Fibroblast of the aortic adventitia (primary cell): Measurements from ENCODE around the gene UGT1A10. TPM values are rescaled to one million over a fixed set of nuclear protein-coding genes. Genes with fewer than 3 reads are reported as not detected.
A peak's percentile ranks its signal among the peaks of the same experiment; 100 is the strongest.
"Not testable (repeated sequence)": the region's sequence is repeated elsewhere in the genome, so short reads cannot be mapped to it uniquely, and the experiment has no call there.

Experiments
- DNase-seq: peaks from one replicate; pipeline ENCODE4 v3.0.0-alpha.2; 2010; ENCODE audit warnings: low read depth
- H3K4me3 ChIP-seq: 2 replicates; pipeline ENCODE4 v1.5.1; 2011; ENCODE audit warnings: low read depth, mild to moderate bottlenecking, control low read depth, low read length, moderate library complexity
- total RNA-seq: library from RNA; depleted of rRNA; stranded (reverse); fragments of >200 nt; gene quantifications from 2 replicates; pipeline ENCODE4 v1.2.3, GENCODE V29; 2012; ENCODE audit warnings: low replicate concordance
- TF ChIP-seq, protein P1 (sequence below): IDR thresholded peaks from 2 replicates; pipeline ENCODE4 v1.5.1; 2011; ENCODE audit warnings: mild to moderate bottlenecking, low read length, control low read depth, inconsistent platforms; ENCODE audit not compliant: insufficient read depth

UGT1A10 gene
- total RNA-seq = 0.41 TPM in 1 of 2 replicates, not detected in the other

DNA sequence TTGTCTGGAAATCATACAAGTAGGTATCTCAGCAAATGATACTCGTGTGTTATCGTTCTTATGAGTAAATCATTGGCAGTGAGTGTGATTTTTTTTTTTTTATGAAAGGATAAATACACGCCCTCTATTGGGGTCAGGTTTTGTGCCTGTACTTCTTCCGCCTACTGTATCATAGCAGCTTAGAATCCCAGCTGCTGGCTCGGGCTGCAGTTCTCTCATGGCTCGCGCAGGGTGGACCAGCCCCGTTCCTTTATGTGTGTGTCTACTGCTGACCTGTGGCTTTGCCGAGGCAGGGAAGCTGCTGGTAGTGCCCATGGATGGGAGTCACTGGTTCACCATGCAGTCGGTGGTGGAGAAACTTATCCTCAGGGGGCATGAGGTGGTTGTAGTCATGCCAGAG is at the start of gene UGT1A10:
UGT1A10 (plus strand) TSS at position 143 of the 400 bp plus-strand sequence; CDS start at position 218, 75 bp downstream.
- DNase-seq, H3K4me3 ChIP-seq: not testable (repeated sequence)

DNA sequence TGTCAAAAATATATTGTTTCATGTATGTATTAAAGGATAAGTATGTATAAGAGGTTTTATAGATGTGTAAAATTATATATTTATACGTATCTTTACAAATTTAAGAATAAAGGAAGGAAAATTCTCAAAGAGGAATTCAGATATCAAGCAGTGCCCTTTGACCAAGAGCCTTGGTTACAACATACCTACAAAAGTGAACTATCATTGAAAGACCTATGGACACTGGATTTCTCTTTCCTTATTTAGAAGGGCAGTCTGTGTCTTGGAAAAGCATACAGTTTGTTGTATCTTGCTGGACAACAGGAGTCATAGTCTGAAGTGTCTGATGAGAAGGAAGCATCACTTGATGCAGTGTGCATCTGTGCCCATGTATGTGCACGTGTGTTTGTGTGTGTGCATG is 47.8 kb upstream of the UGT1A10 start:
- no peak for DNase-seq
- TF ChIP-seq, protein P1, sequence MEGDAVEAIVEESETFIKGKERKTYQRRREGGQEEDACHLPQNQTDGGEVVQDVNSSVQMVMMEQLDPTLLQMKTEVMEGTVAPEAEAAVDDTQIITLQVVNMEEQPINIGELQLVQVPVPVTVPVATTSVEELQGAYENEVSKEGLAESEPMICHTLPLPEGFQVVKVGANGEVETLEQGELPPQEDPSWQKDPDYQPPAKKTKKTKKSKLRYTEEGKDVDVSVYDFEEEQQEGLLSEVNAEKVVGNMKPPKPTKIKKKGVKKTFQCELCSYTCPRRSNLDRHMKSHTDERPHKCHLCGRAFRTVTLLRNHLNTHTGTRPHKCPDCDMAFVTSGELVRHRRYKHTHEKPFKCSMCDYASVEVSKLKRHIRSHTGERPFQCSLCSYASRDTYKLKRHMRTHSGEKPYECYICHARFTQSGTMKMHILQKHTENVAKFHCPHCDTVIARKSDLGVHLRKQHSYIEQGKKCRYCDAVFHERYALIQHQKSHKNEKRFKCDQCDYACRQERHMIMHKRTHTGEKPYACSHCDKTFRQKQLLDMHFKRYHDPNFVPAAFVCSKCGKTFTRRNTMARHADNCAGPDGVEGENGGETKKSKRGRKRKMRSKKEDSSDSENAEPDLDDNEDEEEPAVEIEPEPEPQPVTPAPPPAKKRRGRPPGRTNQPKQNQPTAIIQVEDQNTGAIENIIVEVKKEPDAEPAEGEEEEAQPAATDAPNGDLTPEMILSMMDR = no peak

DNA sequence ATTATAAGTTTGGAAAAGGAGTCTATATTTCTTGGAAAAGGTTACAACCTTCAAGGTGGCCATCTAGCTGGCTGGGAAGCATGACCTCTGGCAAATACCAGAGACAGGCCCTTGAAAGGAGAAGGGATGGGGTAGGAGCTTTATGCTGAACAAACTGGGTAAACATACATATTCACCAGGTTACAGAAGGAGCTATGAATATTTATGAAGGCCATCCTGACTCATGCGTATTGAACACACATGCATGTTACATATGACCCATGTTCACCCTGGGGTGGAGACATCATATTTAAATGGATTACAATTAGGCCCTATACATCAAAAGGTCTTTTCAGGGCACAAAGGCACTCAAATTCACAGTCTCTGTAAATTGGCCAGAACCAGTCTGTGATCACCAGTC is 43.5 kb upstream of the UGT1A10 start:
- not testable (repeated sequence) for DNase-seq, H3K4me3 ChIP-seq

More for the DNA sequence above, 47.8 kb upstream of the UGT1A10 start:
- H3K4me3 ChIP-seq = no peak overlapping the region

DNA sequence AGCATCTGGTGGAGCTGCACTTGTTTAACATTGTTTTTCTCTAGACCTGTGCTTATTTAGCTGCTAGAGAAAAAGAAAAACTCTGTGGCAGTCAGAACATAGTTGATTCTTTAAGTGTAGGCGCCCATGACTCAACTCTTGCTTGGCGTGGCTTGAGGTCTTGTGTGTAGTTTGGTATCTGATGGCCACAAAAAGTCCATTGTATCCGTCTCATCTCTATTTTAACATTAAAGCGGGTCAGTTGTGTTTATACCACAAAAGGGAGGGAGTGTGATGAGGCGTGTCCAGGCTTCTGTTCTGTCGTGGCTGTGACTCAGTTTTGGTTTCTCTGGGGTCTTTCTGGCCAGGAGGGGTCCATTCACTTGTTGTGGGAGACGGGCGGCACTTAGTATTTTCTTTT is 43.0 kb upstream of the UGT1A10 start:
- TF ChIP-seq, protein P1 = no peak
- H3K4me3 ChIP-seq = no peak overlapping the region
- DNase-seq = no peak

DNA sequence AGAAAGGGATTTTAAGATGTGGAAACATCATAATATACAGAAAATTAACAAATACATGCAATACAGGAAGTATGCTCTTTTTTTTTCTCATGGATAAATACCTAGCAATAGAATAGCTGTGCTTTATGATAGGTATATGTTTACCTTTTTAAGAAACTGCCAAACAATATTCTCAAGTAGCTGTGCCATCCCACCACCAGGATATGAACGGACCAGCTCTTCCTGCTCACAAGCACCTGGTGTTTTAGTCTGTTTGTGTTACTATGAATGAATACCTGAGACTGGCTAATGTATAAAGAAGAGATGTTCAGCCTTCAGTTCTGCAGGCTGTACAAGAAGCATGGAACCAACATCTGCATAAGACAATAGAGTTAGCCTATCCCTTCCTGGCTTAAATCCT is 38.7 kb upstream of the UGT1A10 start:
- DNase-seq = no peak
- H3K4me3 ChIP-seq = no peak overlapping the region
- TF ChIP-seq, protein P1 = no peak

DNA sequence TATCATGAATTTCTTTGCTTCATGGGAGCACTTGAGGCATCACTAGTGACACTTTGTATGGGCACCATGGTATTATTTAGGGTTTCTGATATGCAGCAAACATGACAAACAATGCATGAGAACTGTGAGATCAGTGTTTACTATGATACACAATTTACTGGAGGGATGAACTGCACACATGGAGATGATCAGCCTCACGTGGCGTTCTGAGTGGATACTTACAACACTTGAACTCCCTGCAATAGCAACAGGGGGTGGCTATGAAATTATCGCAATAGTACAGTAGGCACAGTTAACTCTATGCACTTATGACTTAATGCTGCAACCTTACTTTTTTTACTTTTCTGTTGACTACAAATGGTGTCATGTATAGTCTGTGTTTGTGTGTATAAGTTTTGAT is 37.3 kb upstream of the UGT1A10 start:
- TF ChIP-seq, protein P1 = no peak
- no peak overlapping the region for H3K4me3 ChIP-seq

DNA sequence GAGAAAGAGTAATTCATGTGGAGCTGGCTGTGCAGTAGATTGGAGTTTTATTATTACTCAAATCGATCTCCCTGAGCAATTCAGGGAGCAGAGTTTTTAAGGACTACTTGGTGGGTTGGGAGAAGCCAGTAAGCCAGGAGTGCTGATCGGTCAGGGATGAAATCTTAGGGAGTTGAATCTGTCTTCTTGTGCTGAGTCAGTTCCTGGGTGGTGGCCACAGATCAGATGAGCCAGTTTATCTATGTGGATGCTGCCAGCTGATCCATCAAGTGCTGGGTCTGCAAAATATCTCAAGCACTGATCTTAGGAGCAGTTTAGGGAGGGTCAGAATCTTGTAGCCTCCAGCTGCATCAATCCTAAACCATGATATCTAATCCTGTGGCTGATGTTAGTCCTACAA is 35.9 kb upstream of the UGT1A10 start:
- H3K4me3 ChIP-seq = no peak overlapping the region
- TF ChIP-seq, protein P1 = no peak
- peak; percentile 22 for DNase-seq

More for the DNA sequence above, 37.3 kb upstream of the UGT1A10 start:
- DNase-seq = no peak

DNA sequence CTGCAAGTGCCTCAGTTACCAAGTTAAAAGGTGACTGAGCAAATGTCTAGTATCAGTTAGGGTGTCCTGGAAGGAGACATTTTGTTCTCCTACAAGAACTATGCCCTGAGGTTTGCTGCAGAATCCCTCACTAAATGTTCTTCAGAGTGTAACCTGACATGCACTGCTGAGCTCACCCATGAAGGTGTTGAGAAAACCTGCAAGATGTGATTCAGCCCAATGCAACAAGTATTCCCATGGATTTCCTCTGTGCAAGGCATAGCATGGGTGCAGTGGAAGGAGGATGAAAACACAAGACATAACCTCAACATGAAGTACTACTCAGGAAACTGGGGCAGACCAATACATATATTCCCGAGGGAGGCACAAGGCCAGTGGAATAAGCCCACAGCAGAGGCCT is 34.2 kb upstream of the UGT1A10 start:
- no peak overlapping the region for H3K4me3 ChIP-seq
- no peak for DNase-seq
- TF ChIP-seq, protein P1 = no peak
